ENCODE results near the gene TGFBR3L.
"Not testable (repeated sequence)": the region's sequence is repeated elsewhere in the genome, so short reads cannot be mapped to it uniquely, and the experiment has no call there.

The TGFBR3L gene

GRCh38 chr19:7959211-7959610 is 44.6 kb downstream of the TGFBR3L start:
- no peak for DNase-seq (ENCODE audit: low read depth in 2 of 2)

GRCh38 chr19:7961082-7961481 is 46.5 kb downstream of the TGFBR3L start:
- DNase-seq (ENCODE audit: low read depth in 2 of 2), result not testable (repeated sequence)

GRCh38 chr19:7961920-7962626 is 47.4 kb downstream of the TGFBR3L start:
- DNase-seq (ENCODE audit: low read depth in 2 of 2), result no peak

GRCh38 chr19:7962644-7963268 is 48.1 kb downstream of the TGFBR3L start:
- DNase-seq (ENCODE audit: low read depth in 2 of 2), result no peak

GRCh38 chr19:7963566-7963965 is 48.9 kb downstream of the TGFBR3L start:
- no peak for DNase-seq (ENCODE audit: low read depth in 2 of 2)

GRCh38 chr19:7965259-7965841 is 50.7 kb downstream of the TGFBR3L start:
- DNase-seq (ENCODE audit: low read depth in 2 of 2), result no peak

- no peak for DNase-seq (ENCODE audit: low read depth in 2 of 2)
Observed at GRCh38 chr19:7965921-7966665, 51.5 kb downstream of the TGFBR3L start.

- no peak for DNase-seq (ENCODE audit: low read depth in 2 of 2)
Observed at GRCh38 chr19:7968008-7968795, 53.6 kb downstream of the TGFBR3L start.

All from stimulated activated CD8-positive, alpha-beta memory T cell treated with anti-CD3 and anti-CD28 coated beads, Interleukin-2, amount 100 ng/mL, for 1 hour (primary cell).